HG03039 (cell line): Measurements from ENCODE around the gene LCE7A.

Source experiments
- ATAC-seq: cut with Tn5 transposase; IDR thresholded peaks from one replicate; pipeline ENCODE4 v1.9.1; 2021; ENCODE audit warnings: mild to moderate bottlenecking, moderate library complexity; ENCODE audit not compliant: unreplicated experiment

Gene LCE7A

GRCh38 chr1:152859696-152860095 lies at the start of gene LCE7A:
TSS of gene LCE7A (plus strand) at chr1:152859996. CDS start at chr1:152860698, 702 bp downstream.
- no peak for ATAC-seq

GRCh38 chr1:152811050-152811449 lies 48.7 kb upstream of the LCE7A start:
- ATAC-seq = no peak

- ATAC-seq = no peak
Measured at GRCh38 chr1:152811671-152812070, 48.1 kb upstream of the LCE7A start, which contains the start of gene LCE1B. TSS of gene LCE1B (plus strand) at chr1:152811971. CDS start at chr1:152812447, 476 bp downstream.

- ATAC-seq = no peak
Measured at GRCh38 chr1:152817309-152817708, 42.5 kb upstream of the LCE7A start.

- ATAC-seq = no peak
Measured at GRCh38 chr1:152823294-152823693, 36.5 kb upstream of the LCE7A start.

- ATAC-seq = no peak
Measured at GRCh38 chr1:152824964-152825363, 34.8 kb upstream of the LCE7A start.

GRCh38 chr1:152827173-152827572 lies 32.6 kb upstream of the LCE7A start, which contains the start of gene LCE1A:
TSS of gene LCE1A (plus strand) at chr1:152827473. CDS start at chr1:152827473, 0 bp downstream.
- no peak for ATAC-seq

- ATAC-seq = no peak
Measured at GRCh38 chr1:152836870-152837269, 22.9 kb upstream of the LCE7A start.

GRCh38 chr1:152842556-152842955 lies 17.2 kb upstream of the LCE7A start, which contains the start of gene LCE6A:
TSS of gene LCE6A (plus strand) at chr1:152842856. CDS start at chr1:152843521, 665 bp downstream.
- ATAC-seq = no peak

GRCh38 chr1:152855661-152856060 lies 4.1 kb upstream of the LCE7A start:
- ATAC-seq = no peak

- ATAC-seq = no peak
Measured at GRCh38 chr1:152858062-152858461, 1.7 kb upstream of the LCE7A start.

GRCh38 chr1:152860129-152860528 lies 333 bp downstream of the LCE7A start:
- no peak for ATAC-seq

GRCh38 chr1:152861374-152861773 lies 1.6 kb downstream of the LCE7A start:
- no peak for ATAC-seq

GRCh38 chr1:152864443-152864842 lies 4.6 kb downstream of the LCE7A start:
- ATAC-seq = no peak

- no peak for ATAC-seq
Measured at GRCh38 chr1:152866321-152866720, 6.5 kb downstream of the LCE7A start.

GRCh38 chr1:152869808-152870419 lies 10.1 kb downstream of the LCE7A start:
- no peak for ATAC-seq

GRCh38 chr1:152870831-152871730 lies 11.3 kb downstream of the LCE7A start:
- no peak for ATAC-seq

- ATAC-seq = no peak
Measured at GRCh38 chr1:152871731-152872126, 11.9 kb downstream of the LCE7A start.

GRCh38 chr1:152873495-152873894 lies 13.7 kb downstream of the LCE7A start:
- ATAC-seq = no peak

GRCh38 chr1:152876827-152877226 lies 17.0 kb downstream of the LCE7A start:
- no peak for ATAC-seq

GRCh38 chr1:152878042-152878441 lies 18.2 kb downstream of the LCE7A start, which contains the start of gene SMCP:
TSS of gene SMCP (plus strand) at chr1:152878322. CDS start at chr1:152884423, 6,101 bp downstream.
- no peak for ATAC-seq
